Liver (tissue), 9 donors: Measurements from ENCODE around the gene TLCD5. TPM values are rescaled to one million over a fixed set of nuclear protein-coding genes. Genes with fewer than 3 reads are reported as not detected.

Source experiments
- DNase-seq: peaks from one replicate; pipeline ENCODE4 v3.0.0-alpha.2; 2017; ENCODE audit warnings: low spot score
- H3K27ac ChIP-seq, 2 donors: one replicate each; pipeline ENCODE4 v1.7.0; 2013; ENCODE audit warnings: inconsistent platforms in 2 of 2, low read length in 2 of 2, control low read depth in 1 of 2, low read depth in 1 of 2, mild to moderate bottlenecking in 1 of 2
- H3K27me3 ChIP-seq, 4 donors: one replicate each; pipeline versions ENCODE4 v1.6.1 to v1.7.0; 2013; ENCODE audit warnings: low read length in 3 of 4, inconsistent platforms in 1 of 4, mild to moderate bottlenecking in 1 of 4, moderate library complexity in 1 of 4; ENCODE audit not compliant: control insufficient read depth in 4 of 4, insufficient read depth in 4 of 4
- H3K36me3 ChIP-seq, 4 donors: one replicate each; pipeline versions ENCODE4 v1.6.1 to v1.7.0; 2013; ENCODE audit warnings: low read length in 3 of 4, mild to moderate bottlenecking in 3 of 4, low read depth in 1 of 4, moderate library complexity in 1 of 4; ENCODE audit not compliant: control insufficient read depth in 4 of 4, insufficient read depth in 3 of 4
- H3K4me1 ChIP-seq, 4 donors: one replicate each; pipeline versions ENCODE4 v1.6.1 to v1.7.0; 2013; ENCODE audit warnings: low read length in 3 of 4, mild to moderate bottlenecking in 3 of 4, moderate library complexity in 1 of 4; ENCODE audit not compliant: control insufficient read depth in 4 of 4, insufficient read depth in 4 of 4
- H3K4me3 ChIP-seq, 3 donors: one replicate each; pipeline versions ENCODE4 v1.6.1 to v1.7.0; 2013; ENCODE audit warnings: low read length in 3 of 3, control low read depth in 1 of 3, low read depth in 1 of 3, mild to moderate bottlenecking in 1 of 3
- H3K9ac ChIP-seq, 2 donors: one replicate each; pipeline ENCODE4 v1.7.0; 2013; ENCODE audit warnings: low read length in 2 of 2, mild to moderate bottlenecking in 2 of 2, moderate library complexity in 2 of 2, control low read depth in 1 of 2, low read depth in 1 of 2
- H3K9me3 ChIP-seq, 4 donors: one replicate each; pipeline versions ENCODE4 v1.6.1 to v1.7.0; 2013; ENCODE audit warnings: low read length in 3 of 4; ENCODE audit not compliant: control insufficient read depth in 4 of 4
- ATF3 ChIP-seq: IDR thresholded peaks from 2 replicates; pipeline ENCODE4 v1.6.1; 2016; ENCODE audit warnings: antibody characterized with exemption
- EGR1 ChIP-seq, 2 donors: IDR thresholded peaks; 2 replicates each; pipeline ENCODE4 v1.6.1; 2016 to 2018; ENCODE audit warnings: antibody characterized with exemption in 2 of 2, low read depth in 2 of 2
- FOXA1 ChIP-seq: IDR thresholded peaks from 2 replicates; pipeline ENCODE4 v1.6.1; 2016; ENCODE audit warnings: antibody characterized with exemption
- FOXA2 ChIP-seq: IDR thresholded peaks from 2 replicates; pipeline ENCODE4 v1.6.1; 2016; ENCODE audit warnings: antibody characterized with exemption
- GABPA ChIP-seq, 2 donors: IDR thresholded peaks in 1 of 2; conservative IDR thresholded peaks in 1 of 2; 2 replicates each; pipeline ENCODE4 v1.6.1; 2016; ENCODE audit warnings: antibody characterized with exemption in 2 of 2, mild to moderate bottlenecking in 1 of 2, moderate library complexity in 1 of 2
- HNF4A ChIP-seq, 2 donors: conservative IDR thresholded peaks; 2 replicates each; pipeline ENCODE4 v1.6.1; 2016; ENCODE audit warnings: antibody characterized with exemption in 2 of 2, mild to moderate bottlenecking in 2 of 2
- HNF4G ChIP-seq: IDR thresholded peaks from 2 replicates; pipeline ENCODE4 v1.6.1; 2016; ENCODE audit warnings: antibody characterized with exemption
- JUND ChIP-seq, 2 donors: IDR thresholded peaks; 2 replicates each; pipeline ENCODE4 v1.6.1; 2016; ENCODE audit warnings: antibody characterized with exemption in 2 of 2
- NR2F2 ChIP-seq: IDR thresholded peaks from 2 replicates; pipeline ENCODE4 v1.6.1; 2016; ENCODE audit warnings: antibody characterized with exemption
- RAD21 ChIP-seq, 2 donors: IDR thresholded peaks; 2 replicates each; pipeline ENCODE4 v1.6.1; 2016; ENCODE audit warnings: antibody characterized with exemption in 2 of 2, mild to moderate bottlenecking in 2 of 2
- SP1 ChIP-seq: IDR thresholded peaks from 2 replicates; pipeline ENCODE4 v1.6.1; 2018; ENCODE audit warnings: antibody characterized with exemption, mild to moderate bottlenecking
- TAF1 ChIP-seq: conservative IDR thresholded peaks from 2 replicates; pipeline ENCODE4 v1.6.1; 2016; ENCODE audit warnings: antibody characterized with exemption, mild to moderate bottlenecking
- YY1 ChIP-seq: IDR thresholded peaks from 2 replicates; pipeline ENCODE4 v1.6.1; 2016; ENCODE audit warnings: antibody characterized with exemption, mild to moderate bottlenecking
- ZBTB33 ChIP-seq: IDR thresholded peaks from 2 replicates; pipeline ENCODE4 v1.6.1; 2016; ENCODE audit warnings: antibody characterized with exemption
- WGBS: extraction: QIAGEN DNeasy Blood & Tissue Kit; methylation state at CpG from one replicate; pipeline ENCODE4 v1.1.7; 2013; 5-methylcytosine and 5-hydroxymethylcytosine counted together
- polyA plus RNA-seq, 2 donors: library from polyadenylated mRNA; stranded (reverse) in 1 of 2; unstranded in 1 of 2; fragments of 200-250 nt in 1 of 2; fragments of >200 nt in 1 of 2; fragmentation: Nextera tagmentation in 1 of 2; extraction: Ambion mirVana in 1 of 2; gene quantifications; one replicate each; pipeline versions ENCODE4 v1.2.1 to v1.2.3, GENCODE V29; 2013 to 2015
- total RNA-seq, 2 donors: library from RNA; depleted of rRNA; stranded (reverse); fragments of >200 nt; gene quantifications; one replicate each; pipeline ENCODE4 v1.2.3, GENCODE V29; 2014
- donor health status: healthy.
- donor health status: healthy.
- donor health status: healthy.
- donor health status: healthy.
- donor health status: healthy.

TLCD5 gene
- total and polyA plus RNA-seq, 4 donors: 0.31 to 1.2 (median 0.68) TPM

- no peaks in the 10 kb centered on the region for H3K9me3 ChIP-seq
- no peaks in the 10 kb centered on the region for H3K36me3 ChIP-seq
- WGBS: 92% methylated on average over 7 of the region's 7 CpGs
- no peak overlapping the region for H3K27ac ChIP-seq
- no peaks in the 10 kb centered on the region for H3K27me3 ChIP-seq
- no peaks in the 10 kb centered on the region for H3K4me1 ChIP-seq
- no peak overlapping the region for H3K9ac ChIP-seq
- H3K4me3 ChIP-seq: no peak overlapping the region
- TF ChIP-seq HNF4G (no peak), JUND (IDR thresholded peaks at IDR 0.05) (no peak), EGR1 (IDR thresholded peaks at IDR 0.05; ENCODE audit: low read depth in 2 of 2) (no peak), TAF1 (no peak), GABPA (IDR thresholded peaks at IDR 0.05 in 1 of 2, conservative IDR thresholded peaks at IDR 0.05 in 1 of 2) (no peak), SP1 (no peak), ATF3 (no peak), HNF4A (conservative IDR thresholded peaks at IDR 0.05) (no peak), RAD21 (IDR thresholded peaks at IDR 0.05) (no peak)
- DNase-seq: no peak
These were observed 17.0 kb upstream of the TLCD5 start for GRCh38 chr11:120308081-120308480.

- WGBS: 52% methylated on average over 3 of the region's 3 CpGs
- no peak overlapping the region for H3K27ac ChIP-seq
- H3K4me1 ChIP-seq: no peaks in the 10 kb centered on the region
- H3K4me3 ChIP-seq: no peak overlapping the region
- no peak overlapping the region for H3K9ac ChIP-seq
- H3K36me3 ChIP-seq: no peaks in the 10 kb centered on the region
- no peak for DNase-seq
- TF ChIP-seq EGR1 (IDR thresholded peaks at IDR 0.05; ENCODE audit: low read depth in 2 of 2) (no peak), YY1 (no peak), FOXA1 (no peak)
- no peaks in the 10 kb centered on the region for H3K9me3 ChIP-seq
- H3K27me3 ChIP-seq: no peaks in the 10 kb centered on the region
These were observed 14.2 kb upstream of the TLCD5 start for GRCh38 chr11:120310870-120311269.

GRCh38 chr11:120314861-120315260 is 10.2 kb upstream of the TLCD5 start:
- no peak for DNase-seq
- H3K27ac ChIP-seq: no peak overlapping the region
- no peaks in the 10 kb centered on the region for H3K4me1 ChIP-seq
- H3K36me3 ChIP-seq: no peaks in the 10 kb centered on the region
- no peaks in the 10 kb centered on the region for H3K27me3 ChIP-seq
- WGBS: 92% methylated on average over 3 of the region's 3 CpGs
- H3K9me3 ChIP-seq: no peaks in the 10 kb centered on the region
- H3K9ac ChIP-seq: no peak overlapping the region
- H3K4me3 ChIP-seq: no peak overlapping the region
- TF ChIP-seq HNF4A (conservative IDR thresholded peaks at IDR 0.05): no peak
- TF ChIP-seq YY1: no peak
- no peak for TF ChIP-seq JUND (IDR thresholded peaks at IDR 0.05)
- no peak for TF ChIP-seq RAD21 (IDR thresholded peaks at IDR 0.05)
- no peak for TF ChIP-seq EGR1 (IDR thresholded peaks at IDR 0.05; ENCODE audit: low read depth in 2 of 2)
- TF ChIP-seq FOXA2: no peak
- no peak for TF ChIP-seq NR2F2
- TF ChIP-seq ZBTB33: no peak
- no peak for TF ChIP-seq GABPA (IDR thresholded peaks at IDR 0.05 in 1 of 2, conservative IDR thresholded peaks at IDR 0.05 in 1 of 2)
